ENCODE data around the gene RNF217. TPM values are rescaled to one million over a fixed set of nuclear protein-coding genes. Genes with fewer than 3 reads are reported as not detected.

RNF217 gene
- total RNA-seq, 1 donor from 2014 or later: 14.1 TPM

GRCh38 chr6:125095580-125096301, 133.5 kb downstream of the RNF217 start:
- H3K36me3 ChIP-seq: no peaks in the 10 kb centered on the region
- no peak overlapping the region for H3K27ac ChIP-seq (replicated peaks)
- DNase-seq: no peak
- intact Hi-C loops (cut with micrococcal nuclease): no loop called here
- H3K9me3 ChIP-seq (replicated peaks): no peaks in the 10 kb centered on the region
- H3K4me3 ChIP-seq: no peak overlapping the region
- TF ChIP-seq, protein P1, sequence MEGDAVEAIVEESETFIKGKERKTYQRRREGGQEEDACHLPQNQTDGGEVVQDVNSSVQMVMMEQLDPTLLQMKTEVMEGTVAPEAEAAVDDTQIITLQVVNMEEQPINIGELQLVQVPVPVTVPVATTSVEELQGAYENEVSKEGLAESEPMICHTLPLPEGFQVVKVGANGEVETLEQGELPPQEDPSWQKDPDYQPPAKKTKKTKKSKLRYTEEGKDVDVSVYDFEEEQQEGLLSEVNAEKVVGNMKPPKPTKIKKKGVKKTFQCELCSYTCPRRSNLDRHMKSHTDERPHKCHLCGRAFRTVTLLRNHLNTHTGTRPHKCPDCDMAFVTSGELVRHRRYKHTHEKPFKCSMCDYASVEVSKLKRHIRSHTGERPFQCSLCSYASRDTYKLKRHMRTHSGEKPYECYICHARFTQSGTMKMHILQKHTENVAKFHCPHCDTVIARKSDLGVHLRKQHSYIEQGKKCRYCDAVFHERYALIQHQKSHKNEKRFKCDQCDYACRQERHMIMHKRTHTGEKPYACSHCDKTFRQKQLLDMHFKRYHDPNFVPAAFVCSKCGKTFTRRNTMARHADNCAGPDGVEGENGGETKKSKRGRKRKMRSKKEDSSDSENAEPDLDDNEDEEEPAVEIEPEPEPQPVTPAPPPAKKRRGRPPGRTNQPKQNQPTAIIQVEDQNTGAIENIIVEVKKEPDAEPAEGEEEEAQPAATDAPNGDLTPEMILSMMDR (IDR thresholded peaks at IDR 0.05; ENCODE audit: borderline replicate concordance): no peak
- no peaks in the 10 kb centered on the region for H3K27me3 ChIP-seq (ENCODE audit: low read depth)
- H3K4me1 ChIP-seq: peaks cover 14% of the 10 kb centered on the region

DNA sequence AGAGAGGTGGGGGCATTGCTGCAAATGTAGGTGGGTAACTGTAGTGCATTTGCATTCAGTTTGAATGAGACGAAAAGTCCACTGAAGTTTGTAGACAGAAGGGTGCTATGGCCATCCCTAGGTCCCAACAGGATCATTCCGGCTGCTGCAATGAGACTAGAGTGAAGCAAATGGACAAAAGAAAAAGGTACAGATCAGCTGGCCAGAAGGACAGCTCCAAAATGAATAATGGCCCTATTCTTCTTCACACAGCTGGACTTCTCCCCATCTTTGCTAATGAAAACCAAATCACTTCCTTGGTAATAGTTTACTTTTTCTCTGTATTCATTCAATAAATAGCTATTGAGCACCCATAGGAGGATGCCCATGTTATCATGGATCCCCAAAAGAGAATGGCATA, 134.9 kb downstream of the RNF217 start:
- intact Hi-C loops (cut with micrococcal nuclease): no loop called here
- Histone ChIP-seq H3K27ac (replicated peaks) (no peak overlapping the region), H3K9me3 (replicated peaks) (no peaks in the 10 kb centered on the region), H3K4me3 (no peak overlapping the region), H3K36me3 (no peaks in the 10 kb centered on the region), H3K4me1 (peaks cover 14% of the 10 kb centered on the region), H3K27me3 (ENCODE audit: low read depth) (no peaks in the 10 kb centered on the region)
- TF ChIP-seq, protein P1 (IDR thresholded peaks at IDR 0.05; ENCODE audit: borderline replicate concordance): no peak
- no peak for DNase-seq

GRCh38 chr6:125098253-125098652, 136.0 kb downstream of the RNF217 start:
- H3K4me1 ChIP-seq: peaks cover 17% of the 10 kb centered on the region
- no peaks in the 10 kb centered on the region for H3K36me3 ChIP-seq
- no peak for DNase-seq
- H3K9me3 ChIP-seq (replicated peaks): no peaks in the 10 kb centered on the region
- TF ChIP-seq, protein P1 (IDR thresholded peaks at IDR 0.05; ENCODE audit: borderline replicate concordance): no peak
- intact Hi-C loops (cut with micrococcal nuclease): no loop called here
- H3K27me3 ChIP-seq (ENCODE audit: low read depth): no peaks in the 10 kb centered on the region
- H3K27ac ChIP-seq (replicated peaks): no peak overlapping the region
- H3K4me3 ChIP-seq: no peak overlapping the region

GRCh38 chr6:125099211-125100073, 137.2 kb downstream of the RNF217 start:
- Histone ChIP-seq H3K36me3 (no peaks in the 10 kb centered on the region), H3K27me3 (ENCODE audit: low read depth) (no peaks in the 10 kb centered on the region), H3K9me3 (replicated peaks) (no peaks in the 10 kb centered on the region), H3K4me3 (peak overlapping the region; percentile 75), H3K27ac (replicated peaks) (no peak overlapping the region), H3K4me1 (peaks cover 19% of the 10 kb centered on the region)
- intact Hi-C loops (cut with micrococcal nuclease): no loop called here
- TF ChIP-seq, protein P1 (IDR thresholded peaks at IDR 0.05; ENCODE audit: borderline replicate concordance): no peak
- peak; percentile 64 for DNase-seq

GRCh38 chr6:125100074-125100652, 137.9 kb downstream of the RNF217 start:
- TF ChIP-seq, protein P1 (IDR thresholded peaks at IDR 0.05; ENCODE audit: borderline replicate concordance): no peak
- no peaks in the 10 kb centered on the region for H3K9me3 ChIP-seq (replicated peaks)
- H3K36me3 ChIP-seq: no peaks in the 10 kb centered on the region
- no peaks in the 10 kb centered on the region for H3K27me3 ChIP-seq (ENCODE audit: low read depth)
- intact Hi-C loops (cut with micrococcal nuclease): no loop called here
- no peak for DNase-seq
- no peak overlapping the region for H3K27ac ChIP-seq (replicated peaks)
- peak overlapping the region; percentile 75 for H3K4me3 ChIP-seq
- H3K4me1 ChIP-seq: peaks cover 18% of the 10 kb centered on the region
